ENCODE results near the gene LUZP2.
"Not testable (repeated sequence)": the region's sequence is repeated elsewhere in the genome, so short reads cannot be mapped to it uniquely, and the experiment has no call there.

Gene LUZP2

GRCh38 chr11:24886880-24887619 lies 390.2 kb downstream of the LUZP2 start:
- TF ChIP-seq, protein P1, sequence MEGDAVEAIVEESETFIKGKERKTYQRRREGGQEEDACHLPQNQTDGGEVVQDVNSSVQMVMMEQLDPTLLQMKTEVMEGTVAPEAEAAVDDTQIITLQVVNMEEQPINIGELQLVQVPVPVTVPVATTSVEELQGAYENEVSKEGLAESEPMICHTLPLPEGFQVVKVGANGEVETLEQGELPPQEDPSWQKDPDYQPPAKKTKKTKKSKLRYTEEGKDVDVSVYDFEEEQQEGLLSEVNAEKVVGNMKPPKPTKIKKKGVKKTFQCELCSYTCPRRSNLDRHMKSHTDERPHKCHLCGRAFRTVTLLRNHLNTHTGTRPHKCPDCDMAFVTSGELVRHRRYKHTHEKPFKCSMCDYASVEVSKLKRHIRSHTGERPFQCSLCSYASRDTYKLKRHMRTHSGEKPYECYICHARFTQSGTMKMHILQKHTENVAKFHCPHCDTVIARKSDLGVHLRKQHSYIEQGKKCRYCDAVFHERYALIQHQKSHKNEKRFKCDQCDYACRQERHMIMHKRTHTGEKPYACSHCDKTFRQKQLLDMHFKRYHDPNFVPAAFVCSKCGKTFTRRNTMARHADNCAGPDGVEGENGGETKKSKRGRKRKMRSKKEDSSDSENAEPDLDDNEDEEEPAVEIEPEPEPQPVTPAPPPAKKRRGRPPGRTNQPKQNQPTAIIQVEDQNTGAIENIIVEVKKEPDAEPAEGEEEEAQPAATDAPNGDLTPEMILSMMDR (conservative IDR thresholded peaks at IDR 0.05; ENCODE audit: low read depth, low read length) = no peak
- no peak overlapping the region for H3K4me3 ChIP-seq (ENCODE audit: low read length)
- DNase-seq (ENCODE audit: low read depth) = no peak

DNA sequence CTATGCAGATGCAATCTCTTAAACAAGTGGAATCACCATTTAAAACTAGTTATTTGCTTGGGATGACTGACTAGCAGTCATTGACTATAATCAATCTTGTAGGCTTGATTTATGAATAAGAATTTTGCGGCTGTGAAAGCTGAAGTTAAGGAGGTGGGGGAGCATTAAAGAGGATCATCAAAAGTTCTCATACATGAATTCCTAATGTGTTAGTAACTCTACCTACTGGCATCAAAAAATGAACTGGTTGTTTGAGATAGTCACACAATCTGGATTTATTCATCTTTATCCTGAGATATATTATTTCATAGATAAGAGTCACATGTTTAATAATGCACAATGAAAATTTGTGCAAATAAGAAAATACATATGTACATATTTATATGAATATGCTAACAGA lies 393.6 kb downstream of the LUZP2 start:
- H3K4me3 ChIP-seq (ENCODE audit: low read length) = no peak overlapping the region
- no peak for DNase-seq (ENCODE audit: low read depth)
- TF ChIP-seq, protein P1 (conservative IDR thresholded peaks at IDR 0.05; ENCODE audit: low read depth, low read length) = no peak

- DNase-seq (ENCODE audit: low read depth); H3K4me3 ChIP-seq (ENCODE audit: low read length): not testable (repeated sequence)
Observed at GRCh38 chr11:24891845-24892492, 395.1 kb downstream of the LUZP2 start.

- TF ChIP-seq, protein P1 (conservative IDR thresholded peaks at IDR 0.05; ENCODE audit: low read depth, low read length) = no peak
- no peak overlapping the region for H3K4me3 ChIP-seq (ENCODE audit: low read length)
- DNase-seq (ENCODE audit: low read depth) = no peak
Observed at GRCh38 chr11:24896118-24896835, 399.4 kb downstream of the LUZP2 start.

GRCh38 chr11:24900514-24900913 lies 403.7 kb downstream of the LUZP2 start:
- DNase-seq (ENCODE audit: low read depth) = no peak
- H3K4me3 ChIP-seq (ENCODE audit: low read length) = no peak overlapping the region
- TF ChIP-seq, protein P1 (conservative IDR thresholded peaks at IDR 0.05; ENCODE audit: low read depth, low read length) = no peak

GRCh38 chr11:24900960-24901549 lies 404.2 kb downstream of the LUZP2 start:
- no peak for DNase-seq (ENCODE audit: low read depth)
- no peak overlapping the region for H3K4me3 ChIP-seq (ENCODE audit: low read length)
- TF ChIP-seq, protein P1 (conservative IDR thresholded peaks at IDR 0.05; ENCODE audit: low read depth, low read length) = no peak

GRCh38 chr11:24903555-24903954 lies 406.7 kb downstream of the LUZP2 start:
- no peak overlapping the region for H3K4me3 ChIP-seq (ENCODE audit: low read length)
- DNase-seq (ENCODE audit: low read depth) = no peak
- TF ChIP-seq, protein P1 (conservative IDR thresholded peaks at IDR 0.05; ENCODE audit: low read depth, low read length) = no peak

All from retinal pigment epithelial cell (primary cell).